HK-2 (cell line): ENCODE data around the gene NRXN3.

Source experiments
- DNase-seq: peaks from one replicate; pipeline ENCODE4 v3.0.0-alpha.2; 2018; ENCODE audit not compliant: unreplicated experiment

NRXN3 gene

DNA sequence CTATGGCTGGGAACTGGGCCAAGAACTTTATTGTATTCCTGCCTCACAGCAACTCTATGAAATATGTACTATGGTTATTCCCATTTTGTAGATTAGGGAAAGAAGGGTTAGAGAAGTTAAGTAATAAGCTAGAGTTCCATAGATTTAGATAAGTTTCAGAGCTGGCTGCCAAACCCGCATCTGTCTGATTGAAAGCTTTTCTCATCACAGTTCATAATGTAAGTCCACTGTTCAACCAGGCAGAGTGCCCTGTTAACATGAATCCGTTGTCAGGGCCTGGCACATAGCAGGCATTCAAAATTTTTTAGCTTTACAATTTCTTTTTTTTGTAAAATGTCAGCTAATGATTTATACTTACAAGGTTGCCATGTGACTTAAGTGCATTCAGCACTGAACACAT, 467.3 kb downstream of the NRXN3 start:
- DNase-seq: no peak

DNA sequence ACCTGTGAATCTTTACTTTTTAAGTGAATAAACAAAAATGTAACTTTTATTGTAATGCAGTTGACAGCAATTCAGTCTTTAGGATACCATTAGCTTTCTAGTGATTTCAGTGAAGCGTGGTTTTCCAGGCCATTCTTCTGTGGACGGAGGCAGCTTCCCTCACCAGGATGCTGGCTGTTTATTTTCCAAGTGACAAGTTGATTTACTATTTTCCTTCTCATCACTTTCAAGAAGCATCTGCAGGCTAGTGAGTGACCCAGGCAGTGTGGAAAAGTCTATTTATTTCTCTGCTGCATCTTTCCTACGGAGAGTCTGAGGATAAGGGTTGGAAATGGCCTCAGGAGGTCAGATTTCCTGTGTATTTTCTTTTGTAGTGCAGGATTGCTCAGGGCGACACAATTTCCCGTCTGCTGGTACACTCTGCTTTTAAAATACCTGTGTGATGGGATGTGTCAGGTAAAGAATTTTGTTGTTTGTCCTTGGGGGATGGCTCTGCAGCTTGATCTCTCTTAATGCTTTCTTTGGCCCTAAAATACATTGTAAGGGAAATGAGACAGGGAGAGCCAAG, 467.8 kb downstream of the NRXN3 start:
- no peak for DNase-seq

DNA sequence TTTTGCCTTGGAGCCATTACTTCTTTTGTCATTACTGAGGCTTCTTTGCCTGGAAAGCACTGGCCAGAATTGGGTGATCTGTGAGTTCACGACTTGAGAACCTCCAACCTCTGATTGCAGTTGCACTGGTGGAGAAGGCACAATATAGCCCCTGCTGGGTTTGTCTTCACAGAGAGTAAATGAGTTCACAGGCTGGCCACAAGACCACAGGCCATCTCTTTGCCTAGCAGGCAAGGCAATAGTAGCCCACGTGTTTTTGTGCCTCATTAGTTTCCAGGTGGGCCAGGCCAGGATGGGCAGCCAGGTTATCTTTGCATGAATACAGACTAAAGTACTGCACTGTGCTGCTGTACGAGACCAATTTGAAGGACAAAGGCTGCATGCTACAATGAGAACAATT, 468.8 kb downstream of the NRXN3 start:
- DNase-seq: no peak

DNA sequence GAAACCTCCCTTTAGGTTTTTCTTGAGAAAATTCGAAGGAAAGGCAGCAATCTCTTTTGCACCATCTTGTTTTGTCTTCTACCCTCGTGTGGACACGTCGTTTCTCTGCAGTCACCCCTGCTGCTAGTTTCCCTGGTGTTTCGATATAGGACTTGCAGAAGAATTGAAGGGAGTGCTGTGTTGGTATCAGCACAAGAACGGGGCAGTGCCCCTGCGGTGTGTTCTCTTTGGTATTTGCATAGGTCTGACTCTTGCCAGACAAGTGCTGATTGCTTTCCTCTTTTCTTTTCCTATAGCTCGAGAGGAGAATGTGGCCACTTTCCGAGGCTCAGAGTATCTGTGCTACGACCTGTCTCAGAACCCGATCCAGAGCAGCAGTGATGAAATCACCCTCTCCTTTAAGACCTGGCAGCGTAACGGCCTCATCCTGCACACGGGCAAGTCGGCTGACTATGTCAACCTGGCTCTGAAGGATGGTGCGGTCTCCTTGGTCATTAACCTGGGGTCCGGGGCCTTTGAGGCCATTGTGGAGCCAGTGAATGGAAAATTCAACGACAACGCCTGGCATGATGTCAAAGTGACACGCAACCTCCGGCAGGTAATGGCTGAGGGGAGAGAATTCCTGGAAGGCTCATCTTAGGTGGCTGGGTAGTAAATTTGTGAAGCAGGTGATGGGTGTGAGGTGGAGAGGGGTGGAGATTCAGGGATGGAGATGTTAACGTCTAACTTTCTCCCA, 474.8 kb downstream of the NRXN3 start:
- no peak for DNase-seq

DNA sequence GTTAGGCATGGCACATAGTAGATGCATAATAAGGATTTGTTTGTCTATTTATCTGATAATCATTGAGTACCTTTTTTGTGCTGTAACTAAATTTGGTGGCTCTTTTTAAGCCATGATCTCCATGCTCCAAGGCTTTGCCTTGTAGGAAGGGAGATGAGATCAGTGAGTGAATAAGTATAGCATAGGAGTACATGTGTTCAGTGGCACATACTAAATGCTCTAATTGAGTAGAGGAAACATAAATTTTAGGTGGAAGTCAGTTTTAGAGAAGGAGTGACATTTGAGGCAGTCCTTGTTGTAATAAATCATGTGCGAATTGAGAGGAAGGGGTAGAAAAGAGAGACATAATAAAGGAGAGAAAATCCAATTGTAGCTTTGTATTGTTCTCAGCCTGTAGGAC, 482.6 kb downstream of the NRXN3 start:
- DNase-seq: no peak

DNA sequence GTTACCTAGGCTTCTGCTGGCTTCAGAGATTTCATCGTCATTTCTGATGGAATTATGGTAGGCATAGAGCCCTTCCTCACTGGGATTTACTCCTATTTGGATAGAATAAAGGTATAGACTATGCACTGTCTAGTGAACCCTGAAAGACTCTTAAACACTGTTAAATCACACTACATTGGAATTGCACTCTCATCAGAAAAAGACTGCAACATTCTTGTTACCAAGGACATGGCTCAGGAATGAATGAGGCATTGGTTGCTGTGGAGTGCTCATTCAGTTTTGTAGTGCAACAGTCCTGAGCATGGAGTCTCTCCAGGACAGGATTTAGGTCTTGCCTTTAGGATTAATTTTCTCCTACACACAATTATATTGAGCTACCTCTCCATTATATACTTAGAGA, 483.0 kb downstream of the NRXN3 start:
- no peak for DNase-seq

DNA sequence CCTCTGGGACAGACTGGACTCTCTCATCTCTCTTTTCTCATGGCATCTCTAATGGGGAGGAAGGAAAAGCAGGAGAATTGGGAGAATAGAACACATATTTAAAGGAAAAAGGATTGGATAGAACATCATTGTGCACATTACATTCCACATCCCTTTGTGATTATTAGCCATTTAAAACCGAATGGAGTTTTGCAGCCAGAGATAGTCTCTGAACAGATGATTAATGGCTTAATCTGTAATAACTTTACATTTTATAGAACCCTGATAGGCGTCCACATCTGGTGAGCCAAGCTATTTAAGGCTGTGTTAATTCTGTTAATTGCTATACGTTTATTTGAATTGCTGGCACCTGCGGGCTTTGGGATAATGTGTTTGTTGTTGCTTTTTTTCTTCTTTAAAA, 487.3 kb downstream of the NRXN3 start:
- no peak for DNase-seq

DNA sequence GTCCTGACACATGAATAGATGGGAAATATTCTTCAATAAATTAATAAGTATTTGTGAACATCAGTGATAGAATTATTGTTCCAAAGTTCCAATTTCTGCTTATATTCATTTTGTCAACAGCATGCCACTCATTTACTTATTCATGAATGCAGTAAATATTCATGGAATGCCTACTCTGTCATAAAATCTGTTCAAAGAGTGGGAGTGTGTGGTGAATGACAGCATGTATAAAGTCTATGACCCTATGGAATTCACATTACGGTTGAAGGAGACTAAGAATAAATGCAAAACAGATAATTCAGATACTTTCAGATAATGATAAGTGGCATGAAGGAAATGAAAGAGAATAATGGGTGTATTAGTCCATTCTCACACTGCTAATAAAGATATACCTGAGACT, 494.7 kb downstream of the NRXN3 start:
- no peak for DNase-seq

DNA sequence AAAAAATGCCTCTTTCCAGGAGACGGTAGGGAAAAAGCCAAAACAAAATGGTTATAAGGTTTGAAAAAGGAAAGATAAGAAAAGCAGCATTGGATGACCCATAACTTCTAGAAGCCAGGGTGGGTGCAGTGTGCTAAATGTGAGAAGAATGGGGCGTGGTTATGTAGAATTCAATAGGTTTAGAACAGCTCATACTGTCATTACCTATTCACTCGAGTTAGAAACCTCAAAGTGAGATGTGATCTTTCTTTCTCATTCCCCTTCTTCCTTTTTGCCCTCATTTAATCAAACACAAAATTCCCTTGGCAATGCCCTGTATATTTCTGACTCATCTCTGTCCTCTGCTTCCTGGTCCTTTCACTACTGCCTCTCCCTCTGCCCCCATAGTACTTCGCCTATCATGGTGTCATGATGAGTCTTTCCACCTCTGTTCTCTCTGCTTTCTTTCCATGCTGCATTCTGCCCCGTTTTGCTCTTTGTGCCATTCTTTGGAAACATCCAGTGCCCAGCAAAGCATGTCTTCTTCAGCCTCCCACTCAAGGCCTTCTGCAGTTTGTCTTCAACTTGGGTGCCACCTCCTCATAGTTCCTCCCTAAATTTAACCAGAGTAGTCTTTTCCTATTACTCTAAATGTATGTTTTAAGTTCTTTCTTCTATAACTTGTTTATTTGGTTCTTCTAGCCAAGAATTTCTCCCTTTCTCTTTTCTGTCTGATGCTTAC, 496.3 kb downstream of the NRXN3 start:
- no peak for DNase-seq

DNA sequence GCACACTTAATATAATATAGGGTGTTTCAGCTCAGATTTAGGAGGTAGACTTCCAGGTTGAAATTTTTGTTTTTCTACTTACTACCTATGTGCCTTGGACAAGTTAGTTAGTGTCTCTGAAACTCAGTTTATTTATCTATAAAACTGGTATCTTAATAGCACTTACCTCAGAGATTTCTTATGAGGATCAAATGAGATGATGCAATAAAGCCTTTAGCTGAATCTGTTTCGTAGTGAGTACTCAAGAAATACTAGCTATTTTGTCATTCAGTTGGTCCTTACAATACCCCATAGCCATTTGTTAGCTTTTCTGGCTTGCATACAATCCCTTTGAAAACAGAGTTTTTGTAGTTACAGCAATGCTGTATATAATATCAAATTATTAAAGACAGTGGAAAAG, 497.0 kb downstream of the NRXN3 start:
- DNase-seq: no peak

DNA sequence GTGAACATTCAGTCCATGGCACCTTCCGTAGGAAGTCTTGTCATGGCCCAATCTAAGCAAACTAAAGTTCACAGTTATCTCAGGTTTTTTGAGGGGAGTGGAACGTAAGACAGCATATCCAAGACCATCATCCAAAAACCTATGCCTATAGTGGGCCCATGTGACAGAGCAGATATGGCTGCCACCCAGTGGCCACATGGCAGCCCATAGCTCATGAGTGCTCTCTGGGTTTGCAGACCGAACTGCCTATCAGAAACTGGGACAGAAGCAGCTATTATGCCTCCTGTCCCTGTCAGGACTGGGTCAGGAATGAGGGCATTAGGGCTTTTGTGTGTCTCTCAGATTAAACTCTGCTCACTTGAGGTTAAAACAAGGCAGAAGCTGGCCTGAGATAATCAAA, 503.7 kb downstream of the NRXN3 start:
- no peak for DNase-seq

DNA sequence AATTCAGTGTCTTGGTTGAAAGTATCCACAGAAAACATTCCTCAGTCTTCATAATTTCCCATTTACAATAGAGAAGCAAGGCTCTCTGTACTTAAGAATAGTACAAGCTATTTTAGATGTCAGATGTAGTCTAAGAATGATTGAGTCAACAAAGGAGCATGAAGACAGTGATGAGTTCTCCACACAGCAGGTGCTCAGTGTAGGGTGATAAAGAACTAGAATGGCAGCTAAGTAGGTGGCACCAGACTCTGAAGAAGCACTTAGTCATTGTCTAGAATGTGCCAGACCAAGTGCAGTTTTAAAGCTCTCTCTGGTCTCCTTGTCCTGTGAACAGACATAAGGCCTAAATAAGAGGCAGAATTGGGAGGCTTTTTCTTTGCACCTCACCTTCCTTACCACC, 504.6 kb downstream of the NRXN3 start:
- DNase-seq: no peak

DNA sequence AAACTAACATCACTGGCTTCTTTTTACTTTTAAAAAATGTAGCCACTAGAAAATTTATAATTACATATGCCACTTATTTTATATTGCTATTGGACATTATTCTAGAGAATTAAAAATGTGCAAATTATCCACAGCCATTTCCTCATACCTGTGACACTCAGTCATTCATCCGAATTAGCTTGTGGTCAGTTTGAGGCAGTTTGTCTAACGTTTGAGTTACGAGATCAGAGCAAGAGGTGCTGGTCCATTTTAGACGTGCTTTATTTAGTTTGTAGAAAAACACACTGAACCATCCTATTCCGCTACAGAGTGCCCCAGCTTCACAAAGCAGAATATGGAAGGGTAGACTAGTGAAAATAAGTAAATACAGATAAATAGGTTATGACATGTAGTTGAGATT, 513.0 kb downstream of the NRXN3 start:
- no peak for DNase-seq

DNA sequence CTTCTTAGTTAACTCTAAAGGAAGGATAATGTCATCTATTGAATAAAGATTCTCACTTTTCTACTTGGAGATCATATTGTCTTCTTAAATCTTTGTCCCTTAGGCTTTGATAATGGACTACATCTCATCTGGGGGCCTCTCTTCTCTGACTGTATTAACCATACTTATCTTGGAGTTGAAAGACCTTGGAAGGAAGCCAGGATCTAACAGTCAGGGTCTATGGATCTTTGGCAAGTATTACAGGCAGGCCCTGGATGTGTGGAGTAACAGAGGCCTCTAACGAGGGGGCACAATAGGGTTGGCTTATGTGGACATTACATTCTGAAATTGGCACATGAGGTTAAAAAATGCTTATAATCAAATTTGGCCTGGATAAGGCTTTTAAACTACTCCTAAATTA, 513.8 kb downstream of the NRXN3 start:
- no peak for DNase-seq

DNA sequence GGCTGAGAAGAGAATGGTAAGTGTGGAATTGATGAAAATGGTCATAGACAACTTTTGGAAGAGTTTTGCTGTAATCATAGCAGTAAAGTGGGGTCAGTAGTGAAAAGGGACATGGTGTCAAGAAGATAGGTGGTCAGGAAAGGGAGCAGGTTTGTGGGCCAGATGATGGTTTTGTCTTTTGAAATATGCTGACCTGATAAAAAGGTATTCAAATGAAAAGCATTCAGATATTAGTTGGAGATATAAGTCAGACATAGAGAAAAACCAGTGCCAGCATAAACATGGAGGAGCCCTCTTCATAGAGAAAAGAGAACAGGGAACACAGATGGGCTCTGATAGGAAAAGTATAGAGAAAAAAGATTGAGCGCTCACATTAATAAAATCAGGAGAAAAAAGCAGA, 518.3 kb downstream of the NRXN3 start:
- no peak for DNase-seq

DNA sequence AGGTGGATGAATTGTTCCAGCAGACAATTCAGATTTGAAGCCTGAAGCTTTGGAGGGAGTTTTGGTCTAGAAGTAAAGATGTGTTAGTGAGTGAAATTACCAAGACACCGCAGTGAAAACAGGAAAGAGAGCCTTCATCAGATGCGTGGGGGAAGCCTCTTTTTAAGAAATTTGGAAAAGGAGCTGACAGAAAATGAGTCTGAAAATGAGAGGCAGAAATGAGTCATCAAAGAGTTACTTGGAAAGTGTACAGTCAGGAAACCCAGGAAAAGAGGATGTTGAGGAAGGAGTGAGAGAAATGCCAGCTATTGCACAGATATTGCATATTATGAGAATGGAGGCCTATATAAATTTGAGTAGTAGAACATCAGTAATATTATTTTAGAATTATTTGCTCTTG, 520.7 kb downstream of the NRXN3 start:
- DNase-seq: no peak

DNA sequence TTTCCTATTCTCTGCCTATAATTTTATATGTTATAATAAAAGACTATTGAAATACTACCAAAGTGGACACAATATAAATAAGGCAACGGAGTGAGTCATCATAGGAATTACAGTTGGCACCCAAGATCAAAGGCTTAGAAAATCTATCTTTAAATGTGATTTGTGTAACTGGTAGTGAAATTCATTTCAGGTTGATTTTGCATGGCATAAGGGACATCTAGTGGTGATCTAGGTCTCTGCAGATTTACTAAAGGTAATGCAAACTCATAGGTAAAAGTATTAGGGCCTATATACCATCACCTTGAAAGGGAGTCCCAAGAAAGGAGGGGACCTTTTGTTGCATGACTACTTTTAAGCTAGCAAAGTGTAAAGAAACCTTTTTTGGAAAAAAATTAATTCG, 527.2 kb downstream of the NRXN3 start:
- DNase-seq: no peak

DNA sequence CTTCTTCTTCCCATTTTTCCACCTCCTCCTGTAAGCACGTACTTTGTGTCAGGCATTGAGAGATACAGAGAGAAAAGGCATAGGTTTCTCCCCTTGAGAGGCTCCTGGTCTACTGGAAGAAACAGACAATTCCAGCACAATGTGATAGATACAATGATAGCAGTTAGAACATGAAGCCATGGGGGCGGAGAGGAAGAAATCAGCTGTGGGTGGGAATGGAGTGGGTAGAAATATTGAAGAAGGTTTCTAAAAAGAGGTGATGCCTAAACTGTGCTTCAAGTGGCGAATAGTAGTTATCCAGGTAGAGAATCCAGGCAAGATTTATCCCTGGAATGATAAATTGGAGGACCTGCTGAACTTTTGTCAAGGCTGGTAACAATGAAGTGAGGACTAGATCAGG, 528.8 kb downstream of the NRXN3 start:
- DNase-seq: no peak

DNA sequence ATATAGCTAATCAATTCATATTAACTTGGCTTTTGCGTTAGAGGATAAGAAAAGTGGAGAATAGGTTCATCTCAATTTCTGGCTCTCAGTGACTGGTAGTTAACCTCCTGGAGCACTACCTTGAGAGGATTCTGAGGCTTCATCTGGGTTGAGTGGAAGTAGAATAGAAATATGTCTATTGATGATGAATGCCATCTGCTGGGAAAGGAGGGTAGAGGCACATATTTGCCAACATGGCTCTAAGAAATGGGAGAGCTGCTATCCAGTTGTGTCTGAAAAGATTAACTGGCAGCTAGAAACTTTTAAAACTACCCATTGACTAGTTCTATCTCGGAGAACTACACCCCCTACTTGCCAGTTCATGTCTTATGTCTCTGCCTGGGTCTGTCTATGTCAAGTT, 530.1 kb downstream of the NRXN3 start:
- DNase-seq: no peak

DNA sequence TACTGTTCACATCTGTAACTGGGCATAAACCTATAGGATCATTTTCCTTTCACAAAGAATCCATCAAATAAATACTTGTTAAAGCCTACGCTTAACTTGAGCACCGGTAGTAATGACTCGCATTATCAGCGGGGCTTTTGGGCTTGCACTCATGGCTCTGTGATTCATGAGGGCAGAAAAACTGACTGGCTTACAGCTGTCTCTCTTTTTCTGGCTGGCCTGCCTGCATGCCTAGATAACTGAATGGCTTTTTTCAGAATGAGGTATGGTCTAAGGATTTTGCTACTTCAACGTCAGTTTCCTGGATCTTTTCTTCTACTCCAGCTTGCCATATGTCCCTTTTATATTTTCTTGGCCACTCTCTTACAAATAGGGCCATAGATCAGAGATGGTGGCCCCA, 531.1 kb downstream of the NRXN3 start:
- DNase-seq: no peak

DNA sequence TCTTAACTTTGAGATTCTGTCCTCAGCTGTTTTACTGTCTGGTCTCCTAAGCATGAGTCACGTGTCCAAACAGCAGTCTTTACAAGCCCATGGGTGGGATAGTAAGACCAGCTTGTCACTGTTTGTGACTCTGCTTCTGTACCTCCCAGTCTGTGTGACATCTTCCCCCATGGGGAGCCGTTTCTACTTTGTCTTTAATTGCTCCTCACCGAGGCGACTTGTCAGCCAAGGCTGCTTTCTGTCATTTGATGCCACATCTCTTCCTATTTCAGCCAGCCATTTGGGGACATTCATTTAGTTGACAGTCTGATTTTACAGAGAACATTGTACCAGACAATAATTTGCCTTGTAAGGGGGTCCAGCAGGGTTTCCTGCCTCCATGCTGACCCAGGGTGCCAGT, 534.8 kb downstream of the NRXN3 start:
- no peak for DNase-seq

DNA sequence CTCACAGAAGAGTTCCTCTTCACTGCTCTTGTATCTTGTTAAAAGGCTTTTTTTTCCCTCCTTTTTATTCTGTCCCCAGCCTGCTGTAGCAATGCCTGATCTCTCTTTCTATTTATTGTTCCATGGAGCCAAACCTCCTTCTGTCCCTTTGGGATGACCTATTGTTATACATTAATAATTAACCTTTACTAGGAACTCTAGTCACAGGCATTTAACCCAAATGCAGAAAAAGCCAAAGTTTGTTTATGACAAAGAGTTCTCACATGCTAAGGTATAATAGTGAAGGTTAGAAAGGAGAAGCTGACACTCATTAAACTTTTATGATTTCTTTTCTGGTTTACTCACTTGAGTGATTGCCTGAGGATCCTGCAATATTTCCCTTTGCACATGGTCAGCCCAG, 535.8 kb downstream of the NRXN3 start:
- DNase-seq: no peak

DNA sequence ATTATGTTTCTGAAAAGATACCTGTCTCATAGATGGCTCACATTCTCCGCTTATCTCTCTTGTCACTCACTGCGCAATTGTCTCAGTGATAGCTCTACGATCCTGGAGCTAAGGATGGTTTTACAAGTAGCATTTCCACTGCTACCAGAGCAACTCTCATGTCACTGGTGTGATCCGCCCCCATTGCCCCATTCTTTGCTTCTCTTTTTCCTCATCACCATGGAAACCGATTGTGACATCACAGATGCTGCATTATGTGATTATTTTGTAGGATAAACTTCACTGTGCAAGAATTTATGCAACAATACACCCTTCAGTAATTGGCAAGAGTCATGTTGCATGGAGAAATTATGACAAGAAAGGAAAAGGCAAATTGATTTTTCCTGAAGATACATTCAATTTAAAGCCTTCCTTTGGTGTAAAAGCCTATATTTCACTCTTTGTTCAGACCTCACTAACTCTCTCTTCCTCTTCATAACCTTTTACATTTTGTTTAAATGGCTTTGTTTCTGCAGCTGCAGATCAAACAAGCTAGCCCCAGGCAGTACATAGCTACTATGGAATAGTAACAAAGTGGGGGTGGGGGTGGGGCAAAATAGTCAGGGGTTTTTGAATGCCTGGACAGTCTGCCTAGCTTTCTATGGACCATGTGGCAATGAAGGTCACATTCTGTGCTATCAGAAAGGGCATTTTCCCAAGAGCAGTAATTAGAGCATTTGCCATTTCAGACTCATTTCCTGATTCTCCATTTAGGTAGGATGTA, 539.8 kb downstream of the NRXN3 start:
- DNase-seq: no peak
